Stimulated activated CD4-positive, alpha-beta T cell treated with anti-CD3 and anti-CD28 coated beads, Interleukin-4, amount 100 ng/mL, for 1 hour (primary cell): ENCODE measurements around the gene PI4KA.
"Not testable (repeated sequence)": the region's sequence is repeated elsewhere in the genome, so short reads cannot be mapped to it uniquely, and the experiment has no call there.

Experiments
- DNase-seq: peaks from one replicate; pipeline ENCODE4 v3.0.0-alpha.2; 2020

Gene PI4KA

GRCh38 chr22:20720692-20721408 lies 137.8 kb downstream of the PI4KA start:
- DNase-seq = no peak

GRCh38 chr22:20718727-20719126 lies 139.9 kb downstream of the PI4KA start:
- not testable (repeated sequence) for DNase-seq

GRCh38 chr22:20717981-20718380 lies 140.6 kb downstream of the PI4KA start:
- not testable (repeated sequence) for DNase-seq

GRCh38 chr22:20717213-20717866 lies 141.3 kb downstream of the PI4KA start:
- not testable (repeated sequence) for DNase-seq

- not testable (repeated sequence) for DNase-seq
Measured at GRCh38 chr22:20713116-20713515, 145.5 kb downstream of the PI4KA start.

- not testable (repeated sequence) for DNase-seq
Measured at GRCh38 chr22:20709966-20710365, 148.6 kb downstream of the PI4KA start.

- DNase-seq = not testable (repeated sequence)
Measured at GRCh38 chr22:20707549-20708118, 151.0 kb downstream of the PI4KA start.

GRCh38 chr22:20703816-20704609 lies 154.6 kb downstream of the PI4KA start:
- DNase-seq = not testable (repeated sequence)

- DNase-seq = peak; percentile 68
Measured at GRCh38 chr22:20703414-20703806, 155.2 kb downstream of the PI4KA start.

GRCh38 chr22:20702546-20703413 lies 155.8 kb downstream of the PI4KA start:
- DNase-seq = peak; percentile 98

- DNase-seq = not testable (repeated sequence)
Measured at GRCh38 chr22:20702175-20702545, 156.5 kb downstream of the PI4KA start.

GRCh38 chr22:20701680-20702136 lies 156.9 kb downstream of the PI4KA start:
- DNase-seq = not testable (repeated sequence)

- not testable (repeated sequence) for DNase-seq
Measured at GRCh38 chr22:20700347-20700746, 158.3 kb downstream of the PI4KA start.

- DNase-seq = not testable (repeated sequence)
Measured at GRCh38 chr22:20699856-20700255, 158.8 kb downstream of the PI4KA start.

GRCh38 chr22:20697481-20698113 lies 161.0 kb downstream of the PI4KA start:
- peak; percentile 76 for DNase-seq

GRCh38 chr22:20696056-20696455 lies 162.6 kb downstream of the PI4KA start:
- not testable (repeated sequence) for DNase-seq

- not testable (repeated sequence) for DNase-seq
Measured at GRCh38 chr22:20695205-20695604, 163.4 kb downstream of the PI4KA start.

- DNase-seq = not testable (repeated sequence)
Measured at GRCh38 chr22:20694256-20694655, 164.4 kb downstream of the PI4KA start.

- not testable (repeated sequence) for DNase-seq
Measured at GRCh38 chr22:20692926-20693325, 165.7 kb downstream of the PI4KA start.

- not testable (repeated sequence) for DNase-seq
Measured at GRCh38 chr22:20690586-20691317, 167.9 kb downstream of the PI4KA start.
